Astrocyte of the cerebellum (primary cell): Measurements from ENCODE around the gene INSYN2B.

ENCODE experiments used
- DNase-seq: peaks from one replicate; pipeline ENCODE4 v3.0.0-alpha.2; 2011; ENCODE audit warnings: low read depth
- H3K4me3 ChIP-seq: 2 replicates; pipeline ENCODE4 v1.5.1; 2011; ENCODE audit warnings: mild to moderate bottlenecking, low read depth, low read length, moderate library complexity
- CTCF ChIP-seq: IDR thresholded peaks from 2 replicates; pipeline ENCODE4 v1.5.1; 2012; ENCODE audit warnings: low read length, low read depth, moderate library complexity, mild to moderate bottlenecking; ENCODE audit errors: missing control alignments
- in situ Hi-C: cut with HindIII; loops from 2 replicates; pipeline ENCODE4 v1.10.0; 2017; ENCODE audit warnings: low sequenced_read_pairs

INSYN2B gene

GRCh38 chr5:169933616-169934015 lies 46.7 kb downstream of the INSYN2B start:
- no peak for TF ChIP-seq CTCF
- in situ Hi-C loops: no loop called here
- no peak for DNase-seq
- H3K4me3 ChIP-seq: no peak overlapping the region

GRCh38 chr5:169933127-169933526 lies 47.2 kb downstream of the INSYN2B start:
- H3K4me3 ChIP-seq: no peak overlapping the region
- in situ Hi-C loops: no loop called here
- no peak for DNase-seq
- TF ChIP-seq CTCF: no peak

GRCh38 chr5:169923988-169924387 lies 56.3 kb downstream of the INSYN2B start:
- no peak for TF ChIP-seq CTCF
- DNase-seq: no peak
- no peak overlapping the region for H3K4me3 ChIP-seq
- in situ Hi-C loops: no loop called here

- no peak for TF ChIP-seq CTCF
- in situ Hi-C loops: no loop called here
- DNase-seq: no peak
- no peak overlapping the region for H3K4me3 ChIP-seq
These were observed 57.8 kb downstream of the INSYN2B start for GRCh38 chr5:169922474-169922873.

- no peak for TF ChIP-seq CTCF
- in situ Hi-C loops: no loop called here
- H3K4me3 ChIP-seq: no peak overlapping the region
- no peak for DNase-seq
These were observed 58.3 kb downstream of the INSYN2B start for GRCh38 chr5:169921949-169922348.

- DNase-seq: no peak
- H3K4me3 ChIP-seq: no peak overlapping the region
- no peak for TF ChIP-seq CTCF
- in situ Hi-C loops: no loop called here
These were observed 58.9 kb downstream of the INSYN2B start for GRCh38 chr5:169921384-169921783.

GRCh38 chr5:169920474-169920873 lies 59.8 kb downstream of the INSYN2B start:
- in situ Hi-C loops: no loop called here
- TF ChIP-seq CTCF: no peak
- no peak overlapping the region for H3K4me3 ChIP-seq
- no peak for DNase-seq
